Fibroblast of peridontal ligament (primary cell): ENCODE measurements around the gene ST8SIA1.
"Not testable (repeated sequence)": the region's sequence is repeated elsewhere in the genome, so short reads cannot be mapped to it uniquely, and the experiment has no call there.

ENCODE experiments used
- DNase-seq: peaks from one replicate; pipeline ENCODE4 v3.0.0-alpha.2; 2010; ENCODE audit errors: extremely low read depth

The ST8SIA1 gene

GRCh38 chr12:22169376-22169775 lies 165.1 kb downstream of the ST8SIA1 start:
- no peak for DNase-seq

GRCh38 chr12:22164139-22164538 lies 170.4 kb downstream of the ST8SIA1 start:
- DNase-seq, result no peak

- DNase-seq, result no peak
Observed at GRCh38 chr12:22163594-22163993, 170.9 kb downstream of the ST8SIA1 start.

- no peak for DNase-seq
Observed at GRCh38 chr12:22160396-22161003, 174.0 kb downstream of the ST8SIA1 start.

- DNase-seq, result not testable (repeated sequence)
Observed at GRCh38 chr12:22149286-22149685, 185.2 kb downstream of the ST8SIA1 start.

- DNase-seq, result not testable (repeated sequence)
Observed at GRCh38 chr12:22146686-22147085, 187.8 kb downstream of the ST8SIA1 start.
